MV-4-11 (cell line): Measurements from ENCODE around the gene MUC6.
A peak's percentile ranks its signal among the peaks of the same experiment; 100 is the strongest.

Experiments
- DNase-seq: peaks from one replicate; lab custom pipeline; 2025; lab: John Stamatoyannopoulos, UW

MUC6 gene

GRCh38 chr11:1051356-1052132 is 15.0 kb upstream of the MUC6 start:
- DNase-seq, result no peak

- DNase-seq, result peak; percentile 8
Measured at GRCh38 chr11:1050581-1051355, 14.2 kb upstream of the MUC6 start.

- no peak for DNase-seq
Measured at GRCh38 chr11:1049911-1050580, 13.5 kb upstream of the MUC6 start.

- no peak for DNase-seq
Measured at GRCh38 chr11:1049431-1049891, 12.9 kb upstream of the MUC6 start.

GRCh38 chr11:1049071-1049405 is 12.5 kb upstream of the MUC6 start:
- DNase-seq, result no peak

GRCh38 chr11:1048375-1049070 is 12.0 kb upstream of the MUC6 start:
- no peak for DNase-seq

- DNase-seq, result no peak
Measured at GRCh38 chr11:1047595-1048156, 11.2 kb upstream of the MUC6 start.

- no peak for DNase-seq
Measured at GRCh38 chr11:1044160-1044559, 7.6 kb upstream of the MUC6 start.

- no peak for DNase-seq
Measured at GRCh38 chr11:1043563-1044096, 7.1 kb upstream of the MUC6 start.

GRCh38 chr11:1042626-1043562 is 6.4 kb upstream of the MUC6 start:
- no peak for DNase-seq

GRCh38 chr11:1041936-1042608 is 5.6 kb upstream of the MUC6 start:
- DNase-seq, result no peak

GRCh38 chr11:1041471-1041870 is 5.0 kb upstream of the MUC6 start:
- DNase-seq, result no peak

- no peak for DNase-seq
Measured at GRCh38 chr11:1041149-1041467, 4.6 kb upstream of the MUC6 start.

- DNase-seq, result no peak
Measured at GRCh38 chr11:1040428-1041148, 4.1 kb upstream of the MUC6 start.

GRCh38 chr11:1039481-1040427 is 3.2 kb upstream of the MUC6 start:
- no peak for DNase-seq

- no peak for DNase-seq
Measured at GRCh38 chr11:1038921-1039320, 2.4 kb upstream of the MUC6 start.

GRCh38 chr11:1038361-1038760 is 1.8 kb upstream of the MUC6 start:
- no peak for DNase-seq

- no peak for DNase-seq
Measured at GRCh38 chr11:1037506-1038055, 1.1 kb upstream of the MUC6 start.
